BLaER1 (cell line): ENCODE results near the gene UROC1.

Experiments
- H3K27ac ChIP-seq: shearing (Covaris generic); formaldehyde crosslinking; 2 replicates; pipeline ENCODE4 v1.8.1; 2022
- H3K27me3 ChIP-seq: shearing (Covaris generic); formaldehyde crosslinking; 2 replicates; pipeline ENCODE4 v1.8.1; 2022
- H3K36me3 ChIP-seq: shearing (Covaris generic); formaldehyde crosslinking; 2 replicates; pipeline ENCODE4 v1.8.1; 2022
- H3K4me1 ChIP-seq: shearing (Covaris generic); formaldehyde crosslinking; 2 replicates; pipeline ENCODE4 v1.8.1; 2022
- H3K4me2 ChIP-seq: shearing (Covaris generic); formaldehyde crosslinking; 2 replicates; pipeline ENCODE4 v1.8.1; 2022
- H3K4me3 ChIP-seq: shearing (Covaris generic); formaldehyde crosslinking; 2 replicates; pipeline ENCODE4 v1.8.1; 2022
- H3K9ac ChIP-seq: shearing (Covaris generic); formaldehyde crosslinking; 2 replicates; pipeline ENCODE4 v1.8.1; 2022
- H3K9me3 ChIP-seq: shearing (Covaris generic); formaldehyde crosslinking; 2 replicates; pipeline ENCODE4 v1.8.1; 2022
- H4K20me1 ChIP-seq: shearing (Covaris generic); formaldehyde crosslinking; 2 replicates; pipeline ENCODE4 v1.8.1; 2022
- Cebpa-rat ChIP-seq: shearing (Covaris generic); IDR thresholded peaks from 2 replicates; pipeline ENCODE4 v1.8.1; 2022

UROC1 gene

DNA sequence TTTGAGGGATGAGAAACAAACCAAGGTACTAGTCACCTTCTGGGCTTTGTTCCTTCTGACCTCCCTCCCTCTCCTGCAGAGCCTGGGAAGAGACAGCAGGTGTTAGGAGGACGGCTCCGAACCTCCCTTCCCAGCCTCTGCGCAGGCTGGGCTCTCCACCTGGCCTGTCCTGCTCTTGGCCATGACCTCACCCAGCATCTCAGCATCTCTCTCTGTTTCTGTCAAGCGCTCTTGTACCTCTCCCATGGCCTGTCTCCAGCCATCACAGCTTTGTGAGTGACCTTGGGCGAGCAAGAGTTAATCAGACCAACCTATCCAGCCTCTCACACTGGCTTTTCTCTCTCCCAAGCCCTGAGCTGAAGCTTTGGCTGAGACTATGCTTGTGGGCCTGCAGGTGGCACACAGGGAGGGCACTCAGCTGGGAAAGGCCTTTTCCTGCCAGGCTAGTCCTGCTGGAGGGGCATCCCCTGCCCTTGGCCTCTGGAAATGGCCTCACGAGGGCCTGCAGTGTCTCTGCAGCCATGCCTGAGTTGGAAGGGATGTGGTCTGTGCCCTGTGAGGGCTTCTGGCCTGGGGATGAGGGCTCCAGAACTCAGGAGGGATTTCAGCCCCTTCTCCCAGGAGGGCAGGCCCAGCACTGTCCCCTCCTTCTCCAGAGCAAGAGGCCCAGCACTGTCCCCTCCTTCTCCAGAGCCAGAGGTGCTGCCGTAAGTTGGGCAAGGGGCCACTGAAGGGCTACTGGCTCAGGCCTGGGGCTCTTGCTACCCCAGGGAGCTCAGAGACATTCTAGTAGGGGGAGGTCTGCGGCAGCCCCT, 8.5 kb upstream of the UROC1 start:
- Histone ChIP-seq H3K27me3 (peaks cover 39% of the 10 kb centered on the region), H4K20me1 (peaks cover 18% of the 10 kb centered on the region; the same call in 1 of the 2 replicates), H3K4me2 (peak overlapping the region; percentile 7; the same call in 1 of the 2 replicates), H3K36me3 (no peaks in the 10 kb centered on the region), H3K9ac (no peak overlapping the region), H3K27ac (no peak overlapping the region), H3K4me3 (no peak overlapping the region), H3K9me3 (no peaks in the 10 kb centered on the region), H3K4me1 (peaks cover 55% of the 10 kb centered on the region)
- no peak for TF ChIP-seq Cebpa-rat

DNA sequence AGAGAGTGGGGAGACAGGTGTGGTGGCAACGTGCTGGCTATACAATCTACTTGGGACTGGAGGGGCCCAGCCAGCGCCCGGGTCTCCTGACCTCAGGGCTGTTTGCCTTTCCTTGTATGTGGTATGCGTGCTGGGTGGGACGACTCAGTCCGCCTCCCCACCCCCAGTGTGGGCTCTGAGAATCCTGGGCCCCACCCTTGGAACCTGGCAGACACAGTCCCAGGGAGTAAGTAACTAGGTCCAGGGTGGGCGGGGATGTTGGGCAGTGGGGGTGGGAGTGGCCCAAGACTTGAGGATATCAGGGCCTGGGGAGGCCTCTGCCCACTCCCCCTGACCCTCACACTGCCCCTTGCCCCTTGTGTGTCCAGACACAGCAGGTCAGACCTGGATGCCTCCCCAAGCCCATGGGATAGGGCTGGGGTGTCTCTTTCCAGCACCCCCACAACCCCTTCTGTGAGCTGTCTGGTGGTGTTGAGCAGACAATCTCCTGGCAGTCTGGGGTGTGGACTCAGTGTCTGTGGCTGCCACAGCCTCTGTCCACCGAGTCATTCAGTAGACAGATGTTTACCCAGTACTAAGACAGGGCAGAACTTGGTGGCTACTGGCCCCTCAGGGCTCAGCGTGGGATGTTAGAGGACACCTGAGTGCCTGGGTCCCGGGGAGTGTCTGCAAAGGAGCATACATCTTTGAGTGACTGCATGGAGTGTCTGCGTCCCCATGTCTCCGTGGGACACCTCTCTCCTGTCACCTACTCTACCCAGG, 7.7 kb upstream of the UROC1 start:
- Histone ChIP-seq H3K4me3 (no peak overlapping the region), H3K36me3 (no peaks in the 10 kb centered on the region), H3K4me2 (no peak overlapping the region), H4K20me1 (peaks cover 18% of the 10 kb centered on the region; the same call in 1 of the 2 replicates), H3K27ac (no peak overlapping the region), H3K4me1 (peaks cover 47% of the 10 kb centered on the region), H3K9ac (no peak overlapping the region), H3K27me3 (peaks cover 39% of the 10 kb centered on the region), H3K9me3 (no peaks in the 10 kb centered on the region)
- TF ChIP-seq Cebpa-rat = no peak

DNA sequence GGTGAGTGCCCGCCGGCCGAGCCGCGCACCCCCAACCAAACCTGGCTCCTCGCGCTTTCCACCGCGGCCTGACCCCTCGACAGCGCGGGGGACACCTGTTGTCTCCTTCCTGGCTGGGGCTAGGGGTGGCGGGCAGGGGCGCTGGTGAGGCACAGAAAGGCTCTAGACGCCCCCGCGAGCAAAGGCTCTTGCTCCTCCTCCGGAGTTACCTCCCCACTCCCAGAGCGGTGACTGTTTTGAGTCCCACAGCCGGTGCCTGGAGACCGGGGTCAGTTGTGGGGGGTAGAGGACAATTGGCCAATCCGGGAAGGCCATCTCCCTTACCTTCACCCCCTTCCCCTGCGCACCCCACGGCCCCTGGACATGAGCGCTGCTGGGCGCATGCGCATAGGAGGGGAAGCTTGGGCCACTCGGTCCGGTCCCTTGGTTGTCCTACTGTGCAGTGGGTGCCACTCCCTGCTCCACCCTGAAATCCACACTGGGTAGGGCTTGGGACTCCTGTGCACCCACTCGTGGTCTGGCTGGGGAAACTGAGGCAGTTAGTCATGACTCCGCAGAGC, 6.9 kb upstream of the UROC1 start:
- peak overlapping the region; percentile 17; the same call in 1 of the 2 replicates for H3K4me2 ChIP-seq
- peaks cover 42% of the 10 kb centered on the region for H3K4me1 ChIP-seq
- H3K9me3 ChIP-seq = no peaks in the 10 kb centered on the region
- H3K36me3 ChIP-seq = no peaks in the 10 kb centered on the region
- H4K20me1 ChIP-seq = peaks cover 13% of the 10 kb centered on the region; the same call in 1 of the 2 replicates
- H3K4me3 ChIP-seq = no peak overlapping the region
- TF ChIP-seq Cebpa-rat = no peak
- H3K9ac ChIP-seq = no peak overlapping the region
- H3K27me3 ChIP-seq = peaks cover 39% of the 10 kb centered on the region
- H3K27ac ChIP-seq = no peak overlapping the region

DNA sequence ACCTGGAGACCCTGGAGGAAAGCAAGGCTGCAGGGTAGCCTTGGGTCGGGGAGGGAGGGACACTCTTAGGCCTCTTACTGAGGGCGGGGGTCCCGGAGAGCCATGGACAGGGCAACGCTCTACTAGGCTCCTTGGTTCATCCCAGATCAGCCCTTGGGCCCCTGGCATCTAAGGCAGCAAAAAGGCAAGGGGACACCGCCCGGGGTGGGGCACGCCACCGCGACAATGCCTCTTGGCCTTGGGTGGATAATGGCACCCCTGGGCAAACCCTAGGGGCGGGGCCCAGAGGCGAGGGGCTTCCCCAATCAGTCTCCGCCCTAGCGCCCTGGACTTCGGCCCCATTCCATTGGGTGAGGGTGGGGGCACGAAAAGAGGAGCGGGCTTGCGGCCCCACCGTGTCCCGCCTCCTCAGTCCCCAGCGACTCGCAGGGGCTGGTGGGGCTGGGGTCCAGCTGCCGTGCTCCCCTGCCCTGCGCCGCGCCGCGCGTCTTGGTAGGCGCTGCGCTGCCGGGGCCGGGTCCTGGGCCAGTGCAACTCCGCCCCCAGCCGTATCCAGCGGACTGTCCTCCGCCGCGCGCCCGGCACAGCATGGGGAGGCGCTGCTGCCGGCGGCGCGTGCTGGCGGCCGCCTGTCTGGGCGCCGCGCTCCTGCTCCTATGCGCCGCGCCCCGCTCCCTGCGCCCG, 6.3 kb upstream of the UROC1 start, which contains the start of gene CHST13:
TSS of gene CHST13 (plus strand) at position 411 of the 684 bp plus-strand sequence. CDS start at position 589, 178 bp downstream.
- TF ChIP-seq Cebpa-rat = no peak
- no peaks in the 10 kb centered on the region for H3K36me3 ChIP-seq
- H3K4me1 ChIP-seq = peaks cover 42% of the 10 kb centered on the region
- no peaks in the 10 kb centered on the region for H3K9me3 ChIP-seq
- peaks cover 13% of the 10 kb centered on the region; the same call in 1 of the 2 replicates for H4K20me1 ChIP-seq
- no peak within 1 kb of the TSS for H3K4me3 ChIP-seq
- peaks cover 39% of the 10 kb centered on the region for H3K27me3 ChIP-seq
- H3K27ac ChIP-seq = no peak within 1 kb of the TSS
- H3K4me2 ChIP-seq = peak within 1 kb of the TSS; percentile 17; the same call in 1 of the 2 replicates
- H3K9ac ChIP-seq = no peak within 1 kb of the TSS

DNA sequence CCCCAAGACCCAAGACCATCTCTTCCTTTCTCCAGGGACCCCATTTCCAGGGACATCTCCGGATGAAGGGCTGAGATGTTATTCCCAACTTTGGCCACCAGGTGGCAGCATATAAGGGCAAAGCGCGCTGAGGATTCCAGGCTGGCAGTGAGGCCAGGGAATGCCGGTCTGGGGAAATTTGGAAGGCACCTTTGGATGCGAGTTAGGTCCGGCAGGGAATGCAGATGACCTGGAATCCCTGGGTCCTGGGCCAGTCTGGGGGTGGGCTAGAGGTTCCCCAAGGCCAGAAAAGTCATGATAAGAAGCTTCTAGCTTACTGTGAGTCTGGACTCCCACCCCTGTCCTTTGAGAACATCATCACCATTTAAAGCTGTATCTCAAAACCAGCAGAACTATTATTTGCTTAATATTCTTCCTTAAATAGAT, 4.8 kb upstream of the UROC1 start:
- Histone ChIP-seq H3K4me2 (no peak overlapping the region), H3K4me3 (no peak overlapping the region), H4K20me1 (peaks cover 13% of the 10 kb centered on the region; the same call in 1 of the 2 replicates), H3K27ac (no peak overlapping the region), H3K36me3 (no peaks in the 10 kb centered on the region), H3K9ac (no peak overlapping the region), H3K4me1 (peaks cover 42% of the 10 kb centered on the region), H3K9me3 (no peaks in the 10 kb centered on the region), H3K27me3 (peaks cover 39% of the 10 kb centered on the region)
- no peak for TF ChIP-seq Cebpa-rat

DNA sequence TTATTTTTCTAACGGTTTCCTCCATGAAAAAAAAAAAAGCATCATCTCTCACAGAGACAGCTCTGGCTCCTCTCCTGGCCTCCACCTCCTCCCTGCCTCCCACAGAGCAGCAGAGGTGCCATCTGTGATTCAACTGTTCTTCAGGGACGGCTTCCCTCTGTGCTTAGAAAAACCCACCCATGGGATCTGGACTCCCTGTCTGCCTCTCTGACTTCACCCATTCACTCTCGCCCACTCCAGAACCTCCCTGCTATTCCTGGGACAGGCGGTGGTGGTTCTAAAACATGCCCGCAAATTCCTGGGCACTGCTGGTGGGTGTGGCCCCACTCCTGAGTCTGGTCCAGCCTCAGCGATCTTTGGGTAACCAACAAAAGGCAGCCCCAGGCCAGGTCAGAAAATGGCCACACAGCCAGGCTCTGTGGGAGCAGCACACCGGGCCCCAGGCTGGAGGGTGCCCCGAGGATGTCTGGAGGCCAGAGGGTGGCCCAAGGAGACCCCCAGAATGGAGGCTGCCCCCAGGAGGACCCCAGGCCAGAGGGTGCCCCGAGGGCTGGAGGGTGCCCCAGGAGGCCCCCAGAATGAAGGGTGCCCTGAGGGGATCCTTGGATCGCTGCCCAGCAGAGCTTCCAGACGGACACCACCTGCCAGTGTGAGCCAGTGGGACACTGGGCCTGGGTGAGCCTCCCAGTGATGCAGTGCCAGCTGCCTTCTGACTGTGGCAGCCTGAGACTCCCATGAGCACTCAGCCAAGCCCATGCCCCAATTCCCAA, 3.7 kb upstream of the UROC1 start:
- Histone ChIP-seq H4K20me1 (peaks cover 12% of the 10 kb centered on the region; the same call in 1 of the 2 replicates), H3K4me2 (no peak overlapping the region), H3K36me3 (no peaks in the 10 kb centered on the region), H3K27ac (no peak overlapping the region), H3K27me3 (peaks cover 39% of the 10 kb centered on the region), H3K4me3 (no peak overlapping the region), H3K4me1 (peaks cover 37% of the 10 kb centered on the region), H3K9ac (no peak overlapping the region), H3K9me3 (no peaks in the 10 kb centered on the region)
- TF ChIP-seq Cebpa-rat = no peak

DNA sequence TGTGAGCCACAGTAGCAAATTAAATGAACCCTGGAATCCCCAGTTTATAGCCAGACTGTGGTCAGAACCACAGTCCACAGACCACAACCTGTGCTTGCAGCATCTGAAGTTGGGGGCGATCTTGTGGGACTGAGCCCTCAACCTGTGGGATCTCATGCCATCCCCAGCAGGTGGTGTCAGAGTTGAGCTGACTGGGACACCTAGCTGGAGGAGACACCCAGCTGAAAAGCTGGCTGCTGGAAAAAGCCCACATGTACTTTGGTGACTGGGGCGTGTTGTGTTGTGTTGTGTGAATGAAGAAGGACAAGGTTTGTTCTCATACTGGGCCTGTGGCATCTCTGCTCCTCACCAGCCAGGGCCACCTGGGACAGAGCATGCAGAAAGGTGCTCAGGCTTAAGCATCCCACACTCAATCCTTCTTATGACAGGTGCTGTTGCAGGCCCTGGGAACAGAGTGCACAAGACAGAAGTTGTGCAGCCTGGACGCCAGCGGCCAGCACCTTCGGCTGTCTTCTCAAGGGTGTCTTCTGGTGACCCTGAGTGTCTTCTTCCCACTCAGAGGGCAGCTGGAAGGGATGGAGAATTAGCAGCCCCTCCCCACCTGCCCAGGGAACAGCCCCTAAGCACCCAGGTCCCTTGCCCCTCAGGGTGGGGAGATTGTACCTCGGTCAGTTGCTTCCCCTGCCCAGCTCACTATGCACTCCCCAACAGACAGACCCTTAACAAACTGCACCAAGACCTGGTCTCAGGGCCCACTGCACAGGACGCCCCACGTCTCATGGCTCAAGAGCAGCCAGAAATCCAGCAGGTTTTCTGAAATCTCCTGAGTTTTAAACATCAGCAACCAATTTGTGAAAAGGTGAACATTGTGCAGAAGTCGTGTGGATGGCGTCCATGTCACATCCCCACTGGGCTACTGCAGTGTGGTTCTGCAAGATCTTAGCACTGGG, 2.2 kb upstream of the UROC1 start:
- peaks cover 5% of the 10 kb centered on the region; the same call in 1 of the 2 replicates for H4K20me1 ChIP-seq
- H3K27me3 ChIP-seq = peaks cover 24% of the 10 kb centered on the region
- peak overlapping the region; percentile 73 for H3K4me2 ChIP-seq
- no peak overlapping the region for H3K4me3 ChIP-seq
- no peak overlapping the region for H3K27ac ChIP-seq
- peaks cover 31% of the 10 kb centered on the region for H3K4me1 ChIP-seq
- TF ChIP-seq Cebpa-rat = no peak
- no peak overlapping the region for H3K9ac ChIP-seq
- no peaks in the 10 kb centered on the region for H3K36me3 ChIP-seq
- no peaks in the 10 kb centered on the region for H3K9me3 ChIP-seq

DNA sequence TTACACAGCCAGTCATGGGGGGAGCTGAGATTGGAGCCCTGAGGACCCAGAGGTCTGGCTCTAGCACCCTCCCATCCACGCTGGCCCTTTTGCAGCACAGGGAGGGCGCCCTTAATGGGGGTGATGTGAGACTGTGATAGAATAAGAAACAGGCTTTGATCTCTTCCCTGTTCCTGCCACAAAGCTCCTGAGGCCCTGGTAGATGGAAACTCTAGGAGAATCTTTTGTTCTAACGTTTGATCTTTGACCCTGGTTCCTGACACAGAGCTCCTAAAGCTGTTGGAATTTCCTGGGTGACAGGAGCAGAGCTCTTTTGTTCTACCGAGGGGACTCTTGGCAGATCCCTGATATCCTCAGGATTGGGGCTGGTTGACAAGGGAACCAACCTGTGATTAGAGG, 1.2 kb upstream of the UROC1 start:
- no peaks in the 10 kb centered on the region for H3K9me3 ChIP-seq
- H3K27ac ChIP-seq = no peak overlapping the region
- TF ChIP-seq Cebpa-rat = no peak

More for the DNA sequence above, 1.2 kb upstream of the UROC1 start:
- no peak overlapping the region for H3K9ac ChIP-seq
- H3K27me3 ChIP-seq = peaks cover 14% of the 10 kb centered on the region
- no peaks in the 10 kb centered on the region for H3K36me3 ChIP-seq
- H4K20me1 ChIP-seq = peaks cover under 1% of the 10 kb centered on the region; the same call in 1 of the 2 replicates
- peaks cover 26% of the 10 kb centered on the region for H3K4me1 ChIP-seq
- H3K4me3 ChIP-seq = no peak overlapping the region
- peak overlapping the region; percentile 73 for H3K4me2 ChIP-seq
